GM12878 (cell line): ENCODE results near the gene TTLL11. TPM values are rescaled to one million over a fixed set of nuclear protein-coding genes. Genes with fewer than 3 reads are reported as not detected.

ENCODE experiments used
- ATAC-seq: fragments of 200-7000 bp; cut with Tn5 transposase; 3 replicates; pipeline ENCODE4 v1.9.1; 2020; ENCODE audit warnings: mild to moderate bottlenecking, moderate library complexity
- BruUV-seq: library from RNA; stranded (reverse); fragments of 400-500 nt; replicated peaks from 2 replicates; lab custom pipeline; 2021; lab: Mats Ljungman, UMichigan
- CTCF ChIA-PET: fragments of 300-600 bp; sonication (Branson Sonifier 250); formaldehyde crosslinking; extraction: SDS; loops from one replicate; lab custom pipeline; 2021; ENCODE audit warnings: inconsistent platforms; lab: Yijun Ruan, JAX
- POLR2A ChIA-PET: fragments of 350-600 bp; formaldehyde crosslinking; extraction: SDS; loops from one replicate; lab custom pipeline; 2021; ENCODE audit warnings: inconsistent platforms; lab: Charles Lee
- RAD21 ChIA-PET: fragments of 300-600 bp; sonication (Branson Sonifier 250); formaldehyde crosslinking; loops from one replicate; lab custom pipeline; 2023; ENCODE audit warnings: antibody characterized with exemption; ENCODE audit not compliant: unreplicated experiment; lab: Charles Lee
- SMC1A ChIA-PET: fragments of 300-600 bp; sonication (Branson Sonifier 250); formaldehyde crosslinking; loops from one replicate; lab custom pipeline; 2023; ENCODE audit not compliant: unreplicated experiment, uncharacterized antibody; lab: Charles Lee
- DNase-seq: peaks from one replicate; pipeline ENCODE4 v3.0.0-alpha.2; 2011; ENCODE audit warnings: low read depth, low spot score
- FAIRE-seq: peaks from 3 replicates; lab custom pipeline; 2011; peaks lifted over from hg19 to GRCh38; lab: Jason Lieb, UNC
- H2AFZ ChIP-seq: 2 replicates; pipeline ENCODE4 v1.6.0; 2011; ENCODE audit warnings: low read depth, low read length, control low read depth; ENCODE audit not compliant: control insufficient read depth
- H3K27ac ChIP-seq: 2 replicates; pipeline ENCODE4 v1.5.1; 2011; ENCODE audit warnings: control low read depth; ENCODE audit not compliant: control insufficient read depth, insufficient read depth
- H3K27me3 ChIP-seq, 2 experiments: replicated peaks in 1 of 2; 2 replicates each; pipeline versions ENCODE4 v1.6.0 to v1.6.1; 2011; ENCODE audit warnings: low read length in 1 of 2; ENCODE audit not compliant: control insufficient read depth in 2 of 2, insufficient read depth in 2 of 2
- H3K36me3 ChIP-seq, 2 experiments: 2 replicates each; pipeline ENCODE4 v1.5.1; 2011; ENCODE audit warnings: low read length in 1 of 2; ENCODE audit not compliant: control insufficient read depth in 2 of 2, insufficient read depth in 2 of 2
- H3K4me1 ChIP-seq: 2 replicates; pipeline ENCODE4 v1.6.1; 2011; ENCODE audit warnings: mild to moderate bottlenecking, low read length, moderate library complexity, mixed read lengths; ENCODE audit not compliant: control insufficient read depth, insufficient read depth
- H3K4me2 ChIP-seq: 2 replicates; pipeline ENCODE4 v1.6.0; 2011; ENCODE audit warnings: control low read depth; ENCODE audit not compliant: control insufficient read depth, insufficient read depth
- H3K4me3 ChIP-seq: fragments of 200-600 bp; sonication (generic); 2 replicates; pipeline ENCODE4 v1.5.1; 2016
- H3K79me2 ChIP-seq: 2 replicates; pipeline ENCODE4 v1.6.0; 2011; ENCODE audit warnings: low read length; ENCODE audit not compliant: control insufficient read depth, insufficient read depth
- H3K9ac ChIP-seq: 2 replicates; pipeline ENCODE4 v1.8.0; 2011; ENCODE audit warnings: low read length, control low read depth, mixed read lengths; ENCODE audit not compliant: control insufficient read depth, insufficient read depth
- H3K9me3 ChIP-seq: replicated peaks from 3 replicates; pipeline ENCODE4 v1.5.1; 2011; ENCODE audit warnings: mild to moderate bottlenecking, low read length; ENCODE audit not compliant: control insufficient read depth, insufficient read depth
- H4K20me1 ChIP-seq: 2 replicates; pipeline ENCODE4 v1.6.0; 2011; ENCODE audit not compliant: control insufficient read depth, insufficient read depth
- CHD2 ChIP-seq: IDR thresholded peaks from 2 replicates; pipeline ENCODE4 v1.6.1; 2011; ENCODE audit warnings: low read depth, low read length, improper control_type of control experiment, borderline replicate concordance
- CREB1 ChIP-seq: IDR thresholded peaks from 2 replicates; pipeline ENCODE4 v1.6.1; 2012; ENCODE audit warnings: low read depth, mild to moderate bottlenecking, inconsistent platforms
- DPF2 ChIP-seq: fragments of 450-650 bp; IDR thresholded peaks from 2 replicates; pipeline ENCODE4 v1.6.1; 2017; ENCODE audit warnings: mild to moderate bottlenecking
- EED ChIP-seq: sonication (generic); IDR thresholded peaks from 2 replicates; pipeline ENCODE4 v1.6.1; 2016; ENCODE audit warnings: antibody characterized with exemption, low read depth
- EP300 ChIP-seq, 2 experiments: fragments of 150-350 bp in 1 of 2; IDR thresholded peaks; 2 replicates each; pipeline ENCODE4 v1.6.1; 2011 to 2012; ENCODE audit warnings: low read depth in 2 of 2, low read length in 2 of 2, borderline replicate concordance in 1 of 2, improper control_type of control experiment in 1 of 2, inconsistent platforms in 1 of 2; ENCODE audit not compliant: control insufficient read depth in 1 of 2
- JUND ChIP-seq: IDR thresholded peaks from 2 replicates; pipeline ENCODE4 v1.6.1; 2012; ENCODE audit warnings: low read depth, mild to moderate bottlenecking, low read length, improper control_type of control experiment, moderate library complexity
- MAX ChIP-seq: IDR thresholded peaks from 2 replicates; pipeline ENCODE4 v1.6.1; 2012; ENCODE audit warnings: low read depth, low read length, improper control_type of control experiment
- MLLT1 ChIP-seq: fragments of 450-650 bp; IDR thresholded peaks from 2 replicates; pipeline ENCODE4 v1.6.1; 2016; ENCODE audit warnings: mild to moderate bottlenecking
- NFYA ChIP-seq: IDR thresholded peaks from 2 replicates; pipeline ENCODE4 v1.6.1; 2011; ENCODE audit warnings: low read depth, mild to moderate bottlenecking, low read length, improper control_type of control experiment, borderline replicate concordance
- NFYB ChIP-seq: IDR thresholded peaks from 2 replicates; pipeline ENCODE4 v1.6.1; 2011; ENCODE audit warnings: low read depth, mild to moderate bottlenecking, low read length, improper control_type of control experiment, moderate library complexity; ENCODE audit not compliant: insufficient read depth
- RBBP5 ChIP-seq: fragments of 200-600 bp; sonication (generic); conservative IDR thresholded peaks from 2 replicates; pipeline ENCODE4 v1.6.1; 2016
- SMC3 ChIP-seq: IDR thresholded peaks from 2 replicates; pipeline ENCODE4 v1.6.1; 2011; ENCODE audit warnings: low read length, improper control_type of control experiment, borderline replicate concordance
- STAT1 ChIP-seq: fragments of 450-650 bp; conservative IDR thresholded peaks from 2 replicates; pipeline ENCODE4 v1.6.1; 2014; ENCODE audit warnings: antibody characterized with exemption, mild to moderate bottlenecking
- YBX1 ChIP-seq: fragments of 450-650 bp; IDR thresholded peaks from 2 replicates; pipeline ENCODE4 v1.6.1; 2016; ENCODE audit warnings: antibody characterized with exemption
- ZNF207 ChIP-seq: fragments of 450-650 bp; IDR thresholded peaks from 2 replicates; pipeline ENCODE4 v1.6.1; 2014; ENCODE audit warnings: antibody characterized with exemption, mild to moderate bottlenecking, borderline replicate concordance
- ZNF592 ChIP-seq: fragments of 450-650 bp; IDR thresholded peaks from 2 replicates; pipeline ENCODE4 v1.6.1; 2017; ENCODE audit warnings: mild to moderate bottlenecking, moderate library complexity
- WGBS: methylation state at CpG from one replicate; pipeline ENCODE4 v1.1.6; 2016; ENCODE audit warnings: low lambda C conversion rate; ENCODE audit not compliant: insufficient replicate concordance, insufficient coverage; ENCODE audit errors: missing lambda C conversion rate; 5-methylcytosine and 5-hydroxymethylcytosine counted together
- in situ Hi-C: fragments of 300-500 bp; cut with MboI; formaldehyde crosslinking; loops from 9 replicates; pipeline ENCODE4 v1.14.3; 2018; ENCODE audit warnings: mixed read lengths
- intact Hi-C: fragments of 100-400 bp; cut with micrococcal nuclease; formaldehyde crosslinking; loops from one replicate; pipeline ENCODE4 v1.14.2; 2022; ENCODE audit not compliant: unreplicated experiment
- polyA plus RNA-seq, 11 experiments: library from polyadenylated mRNA; depleted of rRNA in 4 of 11; unstranded in 6 of 11; stranded (reverse) in 5 of 11; fragments of >200 nt; fragmentation: Nextera tagmentation in 4 of 11; fragmentation: Illumina TruSeq in 1 of 11; extraction: Ambion mirVana in 4 of 11; extraction: Trizol in 1 of 11; gene quantifications; 1 replicate in 1 of 11; 2 replicates in 10 of 11; pipeline versions ENCODE4 v1.2.1 to v1.2.3, GENCODE V29; 2011 to 2016; ENCODE audit warnings: inconsistent platforms in 2 of 11, missing spikeins in 2 of 11, low read depth in 1 of 11
- total RNA-seq, 4 experiments: library from RNA; depleted of rRNA in 3 of 4; stranded (reverse); fragments of >200 nt in 3 of 4; fragmentation: Illumina TruSeq in 1 of 4; extraction: Trizol in 1 of 4; gene quantifications; 2 replicates each; pipeline versions ENCODE4 v1.2.1 to v1.2.3, GENCODE V29; 2013 to 2021

Gene TTLL11
- total and polyA plus RNA-seq, 10 of the 15 experiments (the other 5 are each of a cell fraction or from before 2014, with no cell fraction given): 1.2 to 3.7 (median 2.9) TPM

GRCh38 chr9:121816845-121817450, 276.2 kb downstream of the TTLL11 start:
- intact Hi-C loops: no loop called here
- CTCF ChIA-PET: no interaction called here
- SMC1A ChIA-PET: no interaction called here

More at GRCh38 chr9:121816845-121817450, 276.2 kb downstream of the TTLL11 start:
- DNase-seq (no peak), FAIRE-seq (no peak), ATAC-seq (no peak)
- ChIA-PET POLR2A (no interaction called here), RAD21 (no interaction called here)
- H4K20me1 ChIP-seq: no peaks in the 10 kb centered on the region
- WGBS: 53% methylated on average over 12 of the region's 12 CpGs
- BruUV-seq: no TSS peak
- no peak overlapping the region for H3K4me2 ChIP-seq
- H3K9me3 ChIP-seq: no peaks in the 10 kb centered on the region
- H3K36me3 ChIP-seq: no peaks in the 10 kb centered on the region
- H3K79me2 ChIP-seq: no peaks in the 10 kb centered on the region
- H3K27me3 ChIP-seq: peaks cover 0 to under 1% of the 10 kb centered on the region in 2 experiments; a peak in 2 of 4 replicates
- H2AFZ ChIP-seq: no peak overlapping the region
- no peak overlapping the region for H3K9ac ChIP-seq
- H3K4me1 ChIP-seq: no peaks in the 10 kb centered on the region
- no peak overlapping the region for H3K27ac ChIP-seq
- no peak overlapping the region for H3K4me3 ChIP-seq
- TF ChIP-seq YBX1: no peak
- no peak for TF ChIP-seq DPF2
- no peak for TF ChIP-seq SMC3
- TF ChIP-seq MAX: no peak
- no peak for TF ChIP-seq RBBP5
- TF ChIP-seq CHD2: no peak
- TF ChIP-seq MLLT1: no peak
- TF ChIP-seq STAT1: no peak
- TF ChIP-seq NFYB: no peak
- no peak for TF ChIP-seq CREB1
- TF ChIP-seq NFYA: no peak
- TF ChIP-seq JUND: no peak
- TF ChIP-seq ZNF592: no peak
- no peak for TF ChIP-seq EP300 (IDR thresholded peaks at IDR 0.05; ENCODE audit: borderline replicate concordance in 1 of 2, control insufficient read depth in 1 of 2, low read depth in 2 of 2, low read length in 2 of 2)
- TF ChIP-seq EED: no peak
- no peak for TF ChIP-seq ZNF207
- in situ Hi-C loops: no loop called here
